ENCODE measurements around the gene PTPRM. TPM values are rescaled to one million over a fixed set of nuclear protein-coding genes. Genes with fewer than 3 reads are reported as not detected.

PTPRM gene
- total RNA-seq, 1 experiment from 2014 or later, result 14.5 TPM

GRCh38 chr18:8422391-8422790 lies 855.3 kb downstream of the PTPRM start:
- no peak overlapping the region for H3K4me3 ChIP-seq (replicated peaks in 1 of 2; ENCODE audit: low read depth in 1 of 2, low read length in 2 of 2)
- TF ChIP-seq EZH2 (IDR thresholded peaks at IDR 0.05) (no peak), SRF (IDR thresholded peaks at IDR 0.05; ENCODE audit: low read depth) (no peak), ZFX (IDR thresholded peaks at IDR 0.05) (no peak)
- BruUV-seq (replicated peaks), result no TSS peak
- no peaks in the 10 kb centered on the region for H3K36me3 ChIP-seq (ENCODE audit: control insufficient read depth in 1 of 2, insufficient read depth in 2 of 2, low read length in 2 of 2)
- DNase-seq (ENCODE audit: low read depth, low spot score) (no peak), ATAC-seq (no peak)
- no peaks in the 10 kb centered on the region for H4K20me1 ChIP-seq (ENCODE audit: insufficient read depth)
- H3K27ac ChIP-seq (ENCODE audit: low read depth, low read length), result no peak overlapping the region
- H3K4me2 ChIP-seq (ENCODE audit: low read length), result no peak overlapping the region
- H3K9me2 ChIP-seq (ENCODE audit: insufficient read depth), result no peaks in the 10 kb centered on the region
- H3K79me2 ChIP-seq (ENCODE audit: insufficient read depth, low read length), result no peaks in the 10 kb centered on the region
- RAD21 ChIA-PET (ENCODE audit: low non-redundant PET in 1 of 2, low total read pairs in 2 of 2, uncharacterized antibody in 2 of 2, unreplicated experiment in 2 of 2), result no interaction called here
- intact Hi-C loops (cut with micrococcal nuclease), result no loop called here
- no peaks in the 10 kb centered on the region for H3K9me3 ChIP-seq (ENCODE audit: control insufficient read depth in 1 of 2, insufficient read depth in 1 of 2, low read depth in 1 of 2, low read length in 2 of 2)
- no peak overlapping the region for H2AFZ ChIP-seq (ENCODE audit: low read depth, low read length, poor library complexity, severe bottlenecking)
- no peaks in the 10 kb centered on the region for H3K27me3 ChIP-seq (ENCODE audit: insufficient read depth, low read length)
- CTCF ChIA-PET, result no interaction called here
- no peak overlapping the region for H3K9ac ChIP-seq (ENCODE audit: low read length)
- H3K4me1 ChIP-seq (ENCODE audit: control insufficient read depth in 1 of 2, insufficient read depth in 2 of 2, low read length in 2 of 2), result peaks cover 30 to 40% of the 10 kb centered on the region in 2 experiments; a peak in 3 of 4 replicates
- POLR2A ChIA-PET, result no interaction called here

- Histone ChIP-seq H3K4me3 (replicated peaks in 1 of 2; ENCODE audit: low read depth in 1 of 2, low read length in 2 of 2) (no peak overlapping the region), H3K79me2 (ENCODE audit: insufficient read depth, low read length) (no peaks in the 10 kb centered on the region), H2AFZ (ENCODE audit: low read depth, low read length, poor library complexity, severe bottlenecking) (peak overlapping the region; percentile 31), H3K27me3 (ENCODE audit: insufficient read depth, low read length) (no peaks in the 10 kb centered on the region), H3K27ac (ENCODE audit: low read depth, low read length) (peak overlapping the region; percentile 19; the same call in 1 of the 2 replicates), H3K4me2 (ENCODE audit: low read length) (peak overlapping the region; percentile 59), H3K9me2 (ENCODE audit: insufficient read depth) (no peaks in the 10 kb centered on the region), H3K9ac (ENCODE audit: low read length) (no peak overlapping the region), H3K4me1 (ENCODE audit: control insufficient read depth in 1 of 2, insufficient read depth in 2 of 2, low read length in 2 of 2) (peaks cover 30 to 40% of the 10 kb centered on the region in 2 experiments; a peak in 3 of 4 replicates), H3K9me3 (ENCODE audit: control insufficient read depth in 1 of 2, insufficient read depth in 1 of 2, low read depth in 1 of 2, low read length in 2 of 2) (no peaks in the 10 kb centered on the region), H3K36me3 (ENCODE audit: control insufficient read depth in 1 of 2, insufficient read depth in 2 of 2, low read length in 2 of 2) (no peaks in the 10 kb centered on the region), H4K20me1 (ENCODE audit: insufficient read depth) (no peaks in the 10 kb centered on the region)
- RAD21 ChIA-PET (ENCODE audit: low non-redundant PET in 1 of 2, low total read pairs in 2 of 2, uncharacterized antibody in 2 of 2, unreplicated experiment in 2 of 2), result no interaction called here
- TF ChIP-seq FOSL1 (IDR thresholded peaks at IDR 0.05; ENCODE audit: low read depth), result peak; percentile 33; the same call in 1 of the 2 replicates
- TF ChIP-seq JUND (IDR thresholded peaks at IDR 0.05), result peak; percentile 40; the same call in 1 of the 2 replicates
- peak; percentile 79 for TF ChIP-seq TCF7L2 (IDR thresholded peaks at IDR 0.05; ENCODE audit: borderline replicate concordance, extremely low read depth, insufficient read depth, insufficient read length)
- 0 out of 2 replicates have a peak, but pooled peaks have one; percentile 14 for TF ChIP-seq ZFX (IDR thresholded peaks at IDR 0.05)
- TF ChIP-seq SP1 (IDR thresholded peaks at IDR 0.05; ENCODE audit: low read depth), result no peak
- ATAC-seq (peak; percentile 43), DNase-seq (ENCODE audit: low read depth, low spot score) (peak; percentile 15)
- BruUV-seq (replicated peaks), result no TSS peak
- POLR2A ChIA-PET, result no interaction called here
- intact Hi-C loops (cut with micrococcal nuclease), result no loop called here
- CTCF ChIA-PET, result interaction anchor here (0.7 kb wide), 1 partner anchor 59 kb away, joined by 3 read pairs; no protein-coding TSS in a partner anchor
Measured at GRCh38 chr18:8423051-8423557, 856.0 kb downstream of the PTPRM start.

Measured in HCT116 (cell line).